Measurements from ENCODE around the gene RXRG.

- TF ChIP-seq EZH2 (IDR thresholded peaks at IDR 0.05; ENCODE audit: insufficient read depth, poor library complexity, severe bottlenecking): no peak
- TF ChIP-seq EZH2phosphoT487 (IDR thresholded peaks at IDR 0.05; ENCODE audit: insufficient read depth, low read depth): no peak
Observed at GRCh38 chr1:165387961-165388360, 57.0 kb downstream of the RXRG start.

Data from GM23248 (cell line).